ENCODE data around the gene UBE2R2.
"Not testable (repeated sequence)": the region's sequence is repeated elsewhere in the genome, so short reads cannot be mapped to it uniquely, and the experiment has no call there.

The UBE2R2 gene

GRCh38 chr9:33816327-33817252, at the start of gene UBE2R2:
UBE2R2 (plus strand) TSS chr9:33817160; CDS start chr9:33817758, 598 bp downstream.
- peak; percentile 99 for DNase-seq (ENCODE audit: low spot score)

GRCh38 chr9:33770156-33770880, 46.6 kb upstream of the UBE2R2 start:
- peak; percentile 6 for DNase-seq (ENCODE audit: low spot score)

DNA sequence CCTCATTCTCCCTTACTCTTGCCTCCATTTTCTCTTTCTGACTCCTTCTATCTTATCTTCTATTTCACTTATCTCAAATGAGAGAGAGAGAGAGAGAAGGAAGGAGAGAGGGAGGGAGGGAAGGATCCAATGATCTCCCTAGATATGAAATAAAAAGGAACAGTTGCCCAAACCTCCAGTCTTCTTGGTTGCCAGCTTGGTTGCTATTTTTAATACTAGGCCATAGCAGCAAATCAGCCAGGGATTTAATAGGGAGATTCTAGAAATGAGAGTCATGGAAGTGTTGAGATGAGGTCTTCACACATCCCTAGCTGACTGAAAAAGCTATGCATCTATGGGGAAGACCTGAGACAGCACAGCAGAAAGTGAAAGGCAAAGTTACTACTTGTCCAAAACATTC, 43.8 kb upstream of the UBE2R2 start:
- DNase-seq (ENCODE audit: low spot score) = not testable (repeated sequence)

DNA sequence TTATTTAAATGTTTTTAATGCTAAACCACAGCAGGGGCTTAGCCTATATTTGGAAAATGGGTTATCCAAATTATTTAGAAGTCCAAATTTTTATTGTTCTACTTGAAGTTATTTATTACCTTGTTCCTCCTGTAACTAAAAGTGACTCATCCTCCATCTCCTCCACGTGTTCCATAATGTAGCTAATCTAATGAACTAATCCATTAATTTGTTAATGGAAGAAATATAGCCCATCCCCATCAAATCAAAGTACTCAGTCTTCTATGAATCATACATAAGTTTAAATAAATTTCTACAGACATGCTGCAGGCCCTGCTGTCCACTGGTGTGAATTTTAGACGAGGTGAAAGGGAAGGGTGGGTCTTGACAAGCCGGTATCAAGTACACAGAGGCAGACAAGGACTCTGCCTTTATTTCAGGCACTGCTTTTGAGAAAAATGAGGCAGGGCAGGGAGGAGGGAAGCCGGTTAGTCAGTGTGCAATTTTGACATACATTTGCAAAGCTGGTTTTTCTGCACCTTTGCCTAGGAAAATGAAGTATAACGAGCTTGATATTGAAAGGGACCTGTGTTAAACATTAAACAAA, 42.8 kb upstream of the UBE2R2 start:
- DNase-seq (ENCODE audit: low spot score) = not testable (repeated sequence)

- DNase-seq (ENCODE audit: low spot score) = no peak
Measured at GRCh38 chr9:33776578-33776977, 40.4 kb upstream of the UBE2R2 start.

- DNase-seq (ENCODE audit: low spot score) = peak; percentile 69
Measured at GRCh38 chr9:33778700-33779351, 38.1 kb upstream of the UBE2R2 start.

- no peak for DNase-seq (ENCODE audit: low spot score)
Measured at GRCh38 chr9:33780276-33780675, 36.7 kb upstream of the UBE2R2 start.

GRCh38 chr9:33781736-33782135, 35.2 kb upstream of the UBE2R2 start:
- no peak for DNase-seq (ENCODE audit: low spot score)

GRCh38 chr9:33782395-33783152, 34.4 kb upstream of the UBE2R2 start:
- peak; percentile 43 for DNase-seq (ENCODE audit: low spot score)

DNA sequence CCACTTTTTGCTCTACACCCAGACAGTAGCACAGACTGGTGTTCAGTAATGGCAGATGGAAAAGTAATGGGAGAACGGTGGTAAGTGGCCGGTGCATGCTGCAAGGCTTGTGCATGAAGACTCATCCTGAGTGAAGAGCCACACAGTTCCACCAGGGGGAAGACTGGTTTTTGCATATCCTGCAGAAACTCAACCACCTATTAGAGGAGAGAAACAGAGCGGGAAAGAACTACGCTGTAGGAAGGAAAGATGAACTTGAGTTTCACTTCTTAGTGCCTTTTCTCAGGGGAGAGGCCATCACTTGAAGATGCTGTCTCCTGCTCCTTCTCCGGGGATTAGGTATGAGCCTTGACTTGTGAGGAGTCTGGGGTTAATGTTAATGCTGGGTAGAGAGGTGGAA, 31.0 kb upstream of the UBE2R2 start:
- DNase-seq (ENCODE audit: low spot score) = no peak

DNA sequence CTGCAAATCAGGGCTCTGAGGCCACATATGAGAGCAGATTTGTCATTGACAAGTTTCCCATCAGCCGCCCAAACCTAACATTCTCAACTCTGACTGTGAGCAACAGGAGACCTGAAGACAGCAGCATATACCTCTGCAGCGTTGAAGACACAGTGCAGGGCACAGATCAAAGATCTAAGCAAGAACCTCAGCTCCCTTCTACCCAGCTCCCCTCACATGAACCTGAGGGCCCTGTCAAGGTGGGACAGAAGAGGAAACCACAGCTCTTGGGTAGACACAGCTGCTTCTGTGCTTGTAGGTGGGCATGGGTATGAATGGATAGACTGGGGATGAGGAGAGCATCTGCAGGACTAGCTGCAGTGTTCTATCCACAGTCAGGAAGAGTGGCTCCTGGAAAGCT, 30.3 kb upstream of the UBE2R2 start:
- no peak for DNase-seq (ENCODE audit: low spot score)

DNA sequence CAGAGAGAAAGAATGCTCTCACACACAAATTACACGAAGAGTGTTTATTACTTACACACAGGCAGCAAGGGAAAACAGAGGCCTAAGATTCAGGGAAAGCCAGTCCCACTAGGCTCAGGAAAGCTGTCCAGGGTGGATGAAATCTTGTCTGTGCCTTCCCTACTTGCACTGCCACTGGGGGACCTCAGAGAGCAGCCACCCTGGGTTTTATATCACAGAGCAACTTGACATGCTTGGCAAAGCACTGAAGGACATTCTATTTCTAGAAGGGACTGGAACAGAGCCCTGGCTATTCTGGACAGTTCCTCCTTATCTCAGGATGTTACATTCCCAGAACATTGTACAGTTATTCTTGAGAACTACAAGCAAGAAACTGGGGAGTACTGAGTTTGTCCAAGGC, 29.1 kb upstream of the UBE2R2 start:
- DNase-seq (ENCODE audit: low spot score) = no peak

- DNase-seq (ENCODE audit: low spot score) = not testable (repeated sequence)
Measured at GRCh38 chr9:33789429-33789828, 27.5 kb upstream of the UBE2R2 start.

- DNase-seq (ENCODE audit: low spot score) = no peak
Measured at GRCh38 chr9:33791117-33791516, 25.8 kb upstream of the UBE2R2 start.

DNA sequence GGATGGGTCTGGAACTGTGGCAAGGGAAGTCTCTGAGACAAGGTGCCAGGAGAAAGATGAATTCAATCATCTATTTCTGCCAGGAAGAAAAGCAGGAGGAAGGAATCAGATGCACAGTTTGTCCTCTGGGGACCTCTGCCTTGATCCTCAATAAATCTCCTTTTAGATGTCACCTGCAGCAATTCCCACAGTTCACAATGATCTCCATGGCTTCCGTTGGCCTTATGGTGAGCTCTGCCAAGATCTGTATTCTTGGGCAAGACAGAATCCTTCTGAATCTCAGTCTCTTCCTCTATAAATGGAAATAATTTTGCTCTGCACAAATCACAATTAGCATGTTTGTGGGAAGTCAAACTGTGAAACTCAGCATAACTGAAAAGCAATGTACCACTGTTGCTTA, 23.5 kb upstream of the UBE2R2 start:
- not testable (repeated sequence) for DNase-seq (ENCODE audit: low spot score)

DNA sequence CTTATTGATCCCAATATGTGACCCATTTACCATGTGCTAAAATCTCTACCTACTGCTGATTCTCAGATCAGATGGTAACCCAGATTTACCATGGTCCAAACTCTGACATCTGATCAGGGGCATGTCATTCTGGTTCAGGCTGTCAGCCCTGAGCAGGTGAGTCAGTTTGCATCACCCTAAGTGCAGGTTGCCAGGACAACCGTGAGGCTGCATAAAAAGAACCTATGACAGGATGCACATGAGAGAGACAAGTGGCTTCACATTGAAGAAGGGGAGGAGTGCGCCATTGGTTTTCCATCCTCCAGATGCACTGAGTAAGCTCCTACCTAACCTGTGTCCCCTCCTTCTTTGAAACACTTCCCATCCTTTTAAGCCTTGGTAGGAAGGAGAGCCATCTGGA, 22.4 kb upstream of the UBE2R2 start:
- no peak for DNase-seq (ENCODE audit: low spot score)

DNA sequence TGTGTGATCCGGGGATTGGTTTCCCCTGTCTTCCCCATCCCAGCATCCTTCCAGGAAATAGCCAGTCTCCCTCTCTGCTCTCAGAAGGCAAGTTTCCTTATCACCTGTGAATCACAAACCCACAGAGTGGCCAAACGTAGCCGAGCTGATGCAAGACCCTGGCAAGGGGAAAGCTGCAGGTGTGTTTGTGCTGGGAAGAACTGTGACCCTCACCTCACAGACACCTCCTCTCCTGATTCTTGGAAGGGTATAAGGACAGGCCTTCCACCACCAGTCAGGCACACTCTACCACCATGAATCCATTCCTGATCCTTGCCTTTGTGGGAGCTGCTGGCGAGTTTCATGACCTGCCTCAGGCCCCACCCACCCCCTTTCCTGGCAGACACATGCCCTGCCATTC, 21.7 kb upstream of the UBE2R2 start, which contains the start of gene PRSS3:
Gene PRSS3, plus strand, starts transcription at position 281 of the 400 bp plus-strand sequence. Its CDS starts 13 bp downstream, at position 294.
- no peak for DNase-seq (ENCODE audit: low spot score)

DNA sequence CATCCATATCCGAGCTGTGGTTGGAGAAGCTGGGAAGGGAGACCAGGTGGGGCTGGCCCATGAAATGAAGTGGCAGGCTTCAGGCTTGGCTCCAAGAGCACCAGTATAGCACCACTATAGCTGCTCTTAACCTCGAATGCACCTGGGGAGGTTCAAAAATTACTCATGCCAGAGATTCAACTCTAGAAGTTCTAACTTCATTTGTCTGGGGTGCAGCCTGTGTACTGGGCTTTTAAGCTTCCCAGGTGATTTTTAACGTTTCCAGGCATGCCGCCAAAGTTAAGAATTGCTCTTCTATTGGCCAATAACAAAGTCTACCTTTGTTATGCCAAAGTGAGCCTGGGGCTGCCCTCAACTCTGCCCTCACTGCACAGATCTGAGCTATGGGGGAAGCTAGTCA, 21.1 kb upstream of the UBE2R2 start:
- no peak for DNase-seq (ENCODE audit: low spot score)

GRCh38 chr9:33796679-33797078, 20.3 kb upstream of the UBE2R2 start:
- not testable (repeated sequence) for DNase-seq (ENCODE audit: low spot score)

DNA sequence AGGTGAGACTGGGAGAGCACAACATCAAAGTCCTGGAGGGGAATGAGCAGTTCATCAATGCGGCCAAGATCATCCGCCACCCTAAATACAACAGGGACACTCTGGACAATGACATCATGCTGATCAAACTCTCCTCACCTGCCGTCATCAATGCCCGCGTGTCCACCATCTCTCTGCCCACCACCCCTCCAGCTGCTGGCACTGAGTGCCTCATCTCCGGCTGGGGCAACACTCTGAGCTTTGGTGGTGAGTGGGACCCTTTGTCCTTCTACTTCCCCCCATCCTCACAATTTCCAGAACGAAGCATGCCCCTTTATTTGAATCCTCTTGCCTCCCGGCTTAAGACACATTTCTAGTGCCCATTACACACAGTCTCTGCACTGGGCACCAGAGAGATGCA, 19.1 kb upstream of the UBE2R2 start:
- no peak for DNase-seq (ENCODE audit: low spot score)

GRCh38 chr9:33798545-33798944, 18.4 kb upstream of the UBE2R2 start:
- no peak for DNase-seq (ENCODE audit: low spot score)

Measured in GM03348 (cell line).